HG03571 (cell line): ENCODE results near the gene TMA7.
A peak's percentile ranks its signal among the peaks of the same experiment; 100 is the strongest.
"Not testable (repeated sequence)": the region's sequence is repeated elsewhere in the genome, so short reads cannot be mapped to it uniquely, and the experiment has no call there.

Source experiments
- ATAC-seq: cut with Tn5 transposase; IDR thresholded peaks from one replicate; pipeline ENCODE4 v1.9.1; 2021; ENCODE audit not compliant: unreplicated experiment

TMA7 gene

GRCh38 chr3:48434591-48435222, 5.3 kb upstream of the TMA7 start:
- ATAC-seq = no peak

- ATAC-seq = no peak
Measured at GRCh38 chr3:48435223-48435595, 4.8 kb upstream of the TMA7 start.

- ATAC-seq = no peak
Measured at GRCh38 chr3:48435774-48436476, 4.1 kb upstream of the TMA7 start.

GRCh38 chr3:48436477-48436787, 3.6 kb upstream of the TMA7 start:
- ATAC-seq = no peak

- no peak for ATAC-seq
Measured at GRCh38 chr3:48436855-48437254, 3.2 kb upstream of the TMA7 start.

- no peak for ATAC-seq
Measured at GRCh38 chr3:48437812-48438211, 2.2 kb upstream of the TMA7 start.

GRCh38 chr3:48440590-48440958, 517 bp downstream of the TMA7 start:
- ATAC-seq = no peak

- no peak for ATAC-seq
Measured at GRCh38 chr3:48441940-48442339, 1.9 kb downstream of the TMA7 start.

GRCh38 chr3:48445277-48445882, 5.3 kb downstream of the TMA7 start:
- ATAC-seq = no peak

- no peak for ATAC-seq
Measured at GRCh38 chr3:48446043-48446424, 6.0 kb downstream of the TMA7 start.

- ATAC-seq = peak; percentile 80
Measured at GRCh38 chr3:48446425-48447193, 6.6 kb downstream of the TMA7 start, which contains the start of gene ATRIP. Gene ATRIP, plus strand, starts transcription at chr3:48446737. Its CDS starts 109 bp downstream, at chr3:48446846.

- ATAC-seq = no peak
Measured at GRCh38 chr3:48451270-48451669, 11.2 kb downstream of the TMA7 start.

GRCh38 chr3:48456456-48456855, 16.4 kb downstream of the TMA7 start:
- ATAC-seq = no peak

- ATAC-seq = no peak
Measured at GRCh38 chr3:48459331-48459730, 19.3 kb downstream of the TMA7 start.

- no peak for ATAC-seq
Measured at GRCh38 chr3:48459773-48460516, 19.9 kb downstream of the TMA7 start.

- no peak for ATAC-seq
Measured at GRCh38 chr3:48460517-48460902, 20.5 kb downstream of the TMA7 start.

GRCh38 chr3:48461767-48462166, 21.7 kb downstream of the TMA7 start:
- ATAC-seq = not testable (repeated sequence)

- ATAC-seq = no peak
Measured at GRCh38 chr3:48463703-48464102, 23.6 kb downstream of the TMA7 start.

GRCh38 chr3:48464713-48465221, 24.7 kb downstream of the TMA7 start:
- no peak for ATAC-seq

- ATAC-seq = no peak
Measured at GRCh38 chr3:48465237-48465530, 25.1 kb downstream of the TMA7 start.
